Measurements from ENCODE around the gene GHDC. TPM values are rescaled to one million over a fixed set of nuclear protein-coding genes. Genes with fewer than 3 reads are reported as not detected.
"Not testable (repeated sequence)": the region's sequence is repeated elsewhere in the genome, so short reads cannot be mapped to it uniquely, and the experiment has no call there.

GHDC gene
- total RNA-seq, 1 donor from 2014 or later, result 30.9 TPM

DNA sequence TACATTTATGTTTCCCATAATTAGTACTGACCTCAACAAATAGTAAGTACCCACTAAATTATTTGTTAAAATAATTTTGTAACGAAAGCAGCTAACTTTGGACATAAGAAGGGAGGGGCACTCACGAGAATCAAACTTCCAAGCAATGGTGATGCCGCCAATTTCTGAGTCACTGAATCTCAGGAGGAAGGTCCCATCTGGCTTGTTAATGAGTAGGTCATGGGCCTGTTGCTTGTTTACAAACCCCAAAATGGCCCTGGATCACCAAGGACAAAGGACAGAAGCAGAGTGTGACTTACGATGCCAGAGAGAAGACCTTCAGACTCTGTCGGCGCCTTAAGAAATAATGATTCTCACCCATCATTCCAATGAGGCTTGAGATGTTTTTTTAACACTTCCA, 15.8 kb upstream of the GHDC start:
- Histone ChIP-seq H3K4me1 (no peaks in the 10 kb centered on the region), H3K4me3 (no peak overlapping the region), H3K36me3 (peaks cover 81% of the 10 kb centered on the region), H3K9me3 (no peaks in the 10 kb centered on the region), H3K27ac (no peak overlapping the region), H3K27me3 (no peaks in the 10 kb centered on the region)
- TF ChIP-seq, protein P1, sequence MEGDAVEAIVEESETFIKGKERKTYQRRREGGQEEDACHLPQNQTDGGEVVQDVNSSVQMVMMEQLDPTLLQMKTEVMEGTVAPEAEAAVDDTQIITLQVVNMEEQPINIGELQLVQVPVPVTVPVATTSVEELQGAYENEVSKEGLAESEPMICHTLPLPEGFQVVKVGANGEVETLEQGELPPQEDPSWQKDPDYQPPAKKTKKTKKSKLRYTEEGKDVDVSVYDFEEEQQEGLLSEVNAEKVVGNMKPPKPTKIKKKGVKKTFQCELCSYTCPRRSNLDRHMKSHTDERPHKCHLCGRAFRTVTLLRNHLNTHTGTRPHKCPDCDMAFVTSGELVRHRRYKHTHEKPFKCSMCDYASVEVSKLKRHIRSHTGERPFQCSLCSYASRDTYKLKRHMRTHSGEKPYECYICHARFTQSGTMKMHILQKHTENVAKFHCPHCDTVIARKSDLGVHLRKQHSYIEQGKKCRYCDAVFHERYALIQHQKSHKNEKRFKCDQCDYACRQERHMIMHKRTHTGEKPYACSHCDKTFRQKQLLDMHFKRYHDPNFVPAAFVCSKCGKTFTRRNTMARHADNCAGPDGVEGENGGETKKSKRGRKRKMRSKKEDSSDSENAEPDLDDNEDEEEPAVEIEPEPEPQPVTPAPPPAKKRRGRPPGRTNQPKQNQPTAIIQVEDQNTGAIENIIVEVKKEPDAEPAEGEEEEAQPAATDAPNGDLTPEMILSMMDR (IDR thresholded peaks at IDR 0.05), result no peak
- no peak for ATAC-seq
- intact Hi-C loops (cut with DNase I), result no loop called here
- no peak for DNase-seq

DNA sequence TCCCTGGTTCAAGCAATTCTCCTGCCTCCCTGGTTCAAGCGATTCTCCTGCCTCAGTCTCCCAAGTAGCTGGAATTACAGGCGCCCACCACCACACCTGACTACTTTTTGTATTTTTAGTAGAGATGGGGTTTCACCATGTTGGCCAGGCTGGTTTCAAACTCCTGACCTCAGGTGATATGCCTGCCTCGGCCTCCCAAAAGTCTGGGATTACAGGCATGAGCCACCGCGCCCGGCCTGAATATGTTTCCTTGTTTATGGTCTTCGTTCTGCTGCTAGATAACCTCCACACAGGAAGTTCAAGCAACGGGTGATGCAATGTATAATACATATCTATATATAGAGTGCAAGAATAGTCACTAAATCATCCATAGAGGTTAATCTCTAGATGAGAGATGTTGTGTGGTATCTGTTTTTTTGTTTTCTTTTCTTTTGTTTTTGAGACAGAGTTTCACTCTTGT, 11.9 kb upstream of the GHDC start:
- intact Hi-C loops (cut with DNase I), result not testable (repeated sequence)

DNA sequence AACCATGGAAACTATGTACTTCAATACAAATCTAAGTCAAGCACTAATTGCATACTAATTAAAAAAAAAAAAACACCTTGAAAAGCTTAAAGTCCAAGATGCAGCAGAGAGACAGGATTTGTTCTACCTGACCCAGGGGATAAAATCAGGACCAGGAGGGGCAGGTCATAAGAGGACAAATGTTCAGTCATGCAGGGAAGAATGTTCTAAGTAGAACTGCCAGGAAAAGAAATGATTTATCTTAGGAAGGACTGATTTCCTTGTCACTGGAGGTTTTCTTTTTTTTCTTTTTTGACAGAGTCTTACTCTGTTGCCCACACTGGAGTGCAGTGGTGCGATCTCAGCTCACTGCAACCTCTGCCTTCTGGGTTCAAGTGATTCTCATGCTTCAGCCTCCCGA, 9.1 kb upstream of the GHDC start:
- ATAC-seq, result no peak
- Histone ChIP-seq H3K36me3 (peaks cover 69% of the 10 kb centered on the region), H3K27ac (no peak overlapping the region), H3K4me3 (no peak overlapping the region), H3K4me1 (no peaks in the 10 kb centered on the region), H3K27me3 (no peaks in the 10 kb centered on the region), H3K9me3 (no peaks in the 10 kb centered on the region)
- TF ChIP-seq, protein P1 (IDR thresholded peaks at IDR 0.05), result no peak
- intact Hi-C loops (cut with DNase I), result no loop called here
- no peak for DNase-seq

More for the DNA sequence above, 11.9 kb upstream of the GHDC start:
- not testable (repeated sequence) for H3K27ac ChIP-seq, H3K9me3 ChIP-seq, DNase-seq, H3K4me1 ChIP-seq, H3K4me3 ChIP-seq, H3K27me3 ChIP-seq
- H3K36me3 ChIP-seq, result peaks cover 90% of the 10 kb centered on the region
- ATAC-seq, result peak; percentile 64

DNA sequence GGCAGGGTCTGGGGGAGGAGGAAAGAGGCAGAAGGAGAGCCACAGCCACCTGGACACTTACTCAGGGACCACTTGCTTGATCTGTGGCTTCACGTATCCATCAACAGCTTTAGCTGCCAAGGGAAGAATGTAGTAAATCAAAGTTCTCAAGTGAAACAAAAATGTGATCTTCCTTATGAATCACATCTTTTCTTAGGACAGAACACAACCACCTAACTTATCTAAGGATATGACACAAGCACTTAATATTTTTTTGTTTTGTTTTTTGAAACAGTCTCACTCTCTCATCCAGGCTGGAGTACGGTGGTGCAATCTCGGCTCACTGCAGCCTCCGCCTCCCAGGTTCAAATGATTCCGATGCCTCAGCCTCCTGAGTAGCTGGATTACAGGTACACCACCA, 8.4 kb upstream of the GHDC start:
- Histone ChIP-seq H3K4me3 (no peak overlapping the region), H3K9me3 (no peaks in the 10 kb centered on the region), H3K36me3 (peaks cover 63% of the 10 kb centered on the region), H3K27me3 (no peaks in the 10 kb centered on the region), H3K27ac (no peak overlapping the region), H3K4me1 (no peaks in the 10 kb centered on the region)
- TF ChIP-seq, protein P1 (IDR thresholded peaks at IDR 0.05), result no peak
- ATAC-seq (no peak), DNase-seq (no peak)
- intact Hi-C loops (cut with DNase I), result no loop called here

DNA sequence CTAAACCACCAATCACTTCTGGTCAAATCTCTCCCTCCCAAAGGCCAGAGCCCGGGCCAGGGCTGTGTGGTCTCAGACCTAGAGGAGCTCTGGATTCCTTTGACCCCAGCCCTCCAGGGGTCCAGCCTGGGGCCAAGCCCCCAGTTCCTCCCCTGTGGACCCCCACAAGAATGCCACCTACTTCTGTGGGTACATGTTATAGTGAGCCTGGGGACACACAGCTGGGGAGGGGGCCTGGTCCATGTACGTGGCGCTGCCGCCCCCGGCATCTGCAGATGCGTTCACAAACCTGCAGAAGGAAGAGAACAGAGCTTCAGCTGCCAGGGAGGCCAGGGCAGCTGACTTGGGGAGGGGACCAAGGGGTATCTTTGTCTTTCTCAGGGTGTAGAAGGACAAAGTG, 7.9 kb upstream of the GHDC start:
- no peak for DNase-seq
- peaks cover 59% of the 10 kb centered on the region for H3K36me3 ChIP-seq
- intact Hi-C loops (cut with DNase I), result no loop called here
- H3K4me3 ChIP-seq, result no peak overlapping the region
- ATAC-seq, result no peak
- H3K27ac ChIP-seq, result no peak overlapping the region
- no peaks in the 10 kb centered on the region for H3K27me3 ChIP-seq
- TF ChIP-seq, protein P1 (IDR thresholded peaks at IDR 0.05), result no peak
- no peaks in the 10 kb centered on the region for H3K4me1 ChIP-seq
- H3K9me3 ChIP-seq, result no peaks in the 10 kb centered on the region

DNA sequence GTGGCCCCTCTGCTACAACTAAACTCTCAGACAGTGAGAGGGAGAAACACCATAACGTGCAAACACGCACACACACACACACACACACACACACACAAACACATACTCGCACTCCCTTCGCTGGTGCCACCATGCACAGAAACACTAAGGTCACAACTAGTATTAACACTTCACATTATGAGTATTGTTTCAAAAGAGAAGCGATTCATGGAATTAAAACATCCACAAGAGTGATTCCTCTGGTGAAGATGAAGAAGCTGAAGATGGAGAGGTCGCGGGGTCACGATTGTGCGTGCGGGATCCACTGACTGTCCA, 7.1 kb upstream of the GHDC start:
- H3K27ac ChIP-seq, result no peak overlapping the region
- no peak for ATAC-seq
- H3K4me1 ChIP-seq, result no peaks in the 10 kb centered on the region
- peaks cover 52% of the 10 kb centered on the region for H3K36me3 ChIP-seq
- no peaks in the 10 kb centered on the region for H3K27me3 ChIP-seq
- H3K4me3 ChIP-seq, result no peak overlapping the region
- intact Hi-C loops (cut with DNase I), result no loop called here
- TF ChIP-seq, protein P1 (IDR thresholded peaks at IDR 0.05), result no peak
- no peak for DNase-seq
- H3K9me3 ChIP-seq, result no peaks in the 10 kb centered on the region

Data from upper lobe of right lung (tissue), 1 donor.